ENCODE data around the gene FBXL17.

- TF ChIP-seq CTCF (tag by site-specific recombination; IDR thresholded peaks at IDR 0.05) (no peak), ZNF529 (tag by site-specific recombination; IDR thresholded peaks at IDR 0.05; ENCODE audit: insufficient replicate concordance) (no peak)
Measured at GRCh38 chr5:108384741-108385140, 2.8 kb upstream of the FBXL17 start.
